ENCODE measurements around the gene ABHD12B.

Gene ABHD12B

DNA sequence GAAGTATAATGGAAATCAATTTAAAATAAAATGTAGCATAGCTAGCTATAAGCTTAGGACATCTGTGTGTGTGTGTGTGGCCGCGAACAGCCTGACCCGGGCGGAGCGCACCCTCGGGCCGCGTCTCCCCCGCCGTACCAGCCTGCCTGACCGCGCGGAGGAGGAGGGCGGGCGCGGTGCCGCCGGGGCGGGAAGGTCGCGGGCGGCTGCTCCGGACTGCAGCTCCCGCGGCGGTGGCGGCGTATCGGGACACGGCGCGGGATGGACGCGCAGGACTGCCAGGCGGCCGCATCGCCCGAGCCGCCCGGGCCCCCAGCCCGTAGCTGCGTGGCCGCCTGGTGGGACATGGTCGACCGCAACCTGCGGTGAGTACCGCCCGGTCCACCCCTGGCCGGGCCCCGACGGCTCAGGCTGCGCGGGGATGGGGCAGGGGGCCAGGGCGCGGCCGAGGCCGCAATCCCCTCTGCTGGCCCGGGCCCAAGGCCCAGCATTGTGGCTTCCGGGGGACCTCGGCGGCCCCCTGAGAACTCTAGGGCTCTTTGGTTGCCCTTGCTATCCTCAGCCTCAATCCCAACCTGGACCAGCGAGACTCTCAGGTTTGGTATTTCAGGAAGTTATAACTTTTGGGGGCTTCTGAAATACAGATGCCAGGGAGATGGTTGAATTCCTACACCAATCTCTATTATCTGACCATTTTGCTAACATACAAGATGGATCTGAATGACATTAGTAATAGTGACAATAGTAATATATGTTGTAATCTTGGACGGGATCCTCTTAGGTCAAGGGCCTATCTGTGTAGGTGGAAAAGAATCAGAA is at the start of gene ABHD12B:
TSS of gene ABHD12B (plus strand) at position 140 of the 819 bp plus-strand sequence. CDS start at position 262, 122 bp downstream.
- DNase-seq (ENCODE audit: low spot score), result no peak

- no peak for DNase-seq (ENCODE audit: low spot score)
Measured at GRCh38 chr14:50822501-50823042, 49.3 kb upstream of the ABHD12B start.

GRCh38 chr14:50823051-50823761 is 48.6 kb upstream of the ABHD12B start:
- DNase-seq (ENCODE audit: low spot score), result no peak

GRCh38 chr14:50823762-50824636 is 47.9 kb upstream of the ABHD12B start:
- DNase-seq (ENCODE audit: low spot score), result no peak

GRCh38 chr14:50825307-50825706 is 46.5 kb upstream of the ABHD12B start:
- no peak for DNase-seq (ENCODE audit: low spot score)

DNA sequence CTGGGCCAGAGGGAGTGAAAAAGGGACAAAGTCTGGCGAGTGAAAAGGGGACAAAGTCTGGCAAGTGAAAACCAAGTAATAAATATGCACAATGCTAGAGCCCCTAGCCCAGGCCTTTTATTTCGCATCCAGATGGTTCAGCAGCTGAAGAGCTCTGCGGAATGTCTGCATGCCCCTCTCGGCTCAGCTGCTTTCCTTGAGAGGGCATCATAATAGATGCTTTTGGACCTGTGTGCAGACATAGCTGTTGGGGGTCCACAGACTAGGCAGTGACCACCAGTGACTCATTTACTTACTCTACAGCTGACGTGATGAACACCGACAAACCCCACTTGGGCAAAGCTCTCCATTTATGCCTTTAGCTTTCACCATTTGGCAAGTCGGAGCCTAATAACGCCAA is 45.2 kb upstream of the ABHD12B start:
- no peak for DNase-seq (ENCODE audit: low spot score)

GRCh38 chr14:50828721-50829488 is 42.9 kb upstream of the ABHD12B start:
- no peak for DNase-seq (ENCODE audit: low spot score)

DNA sequence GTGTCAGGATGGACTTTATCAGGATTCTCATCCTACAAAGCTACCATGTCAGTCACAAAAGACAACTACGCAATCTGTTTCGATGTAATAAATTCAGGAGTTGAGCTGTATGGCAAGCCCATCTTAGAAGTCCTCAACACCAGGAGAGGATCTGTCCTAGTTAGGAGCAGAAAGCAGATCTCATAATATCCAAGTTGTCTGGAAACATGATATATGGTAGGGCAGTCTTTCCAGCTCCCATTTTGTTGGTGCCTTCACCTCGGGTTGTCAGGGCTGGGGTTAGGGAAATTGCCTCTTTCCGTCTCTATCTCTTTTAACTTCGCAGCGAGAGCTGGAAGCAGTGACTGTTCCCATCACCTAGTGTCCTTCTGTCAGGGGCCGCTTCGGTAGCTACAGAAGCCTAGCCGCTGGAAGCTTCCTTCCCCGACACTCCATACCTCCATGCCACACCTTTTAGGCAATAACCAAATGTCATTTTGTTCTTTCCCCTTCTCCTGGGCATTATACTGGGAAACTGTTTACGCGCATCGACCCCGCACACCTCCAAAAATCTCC is 42.3 kb upstream of the ABHD12B start:
- no peak for DNase-seq (ENCODE audit: low spot score)

DNA sequence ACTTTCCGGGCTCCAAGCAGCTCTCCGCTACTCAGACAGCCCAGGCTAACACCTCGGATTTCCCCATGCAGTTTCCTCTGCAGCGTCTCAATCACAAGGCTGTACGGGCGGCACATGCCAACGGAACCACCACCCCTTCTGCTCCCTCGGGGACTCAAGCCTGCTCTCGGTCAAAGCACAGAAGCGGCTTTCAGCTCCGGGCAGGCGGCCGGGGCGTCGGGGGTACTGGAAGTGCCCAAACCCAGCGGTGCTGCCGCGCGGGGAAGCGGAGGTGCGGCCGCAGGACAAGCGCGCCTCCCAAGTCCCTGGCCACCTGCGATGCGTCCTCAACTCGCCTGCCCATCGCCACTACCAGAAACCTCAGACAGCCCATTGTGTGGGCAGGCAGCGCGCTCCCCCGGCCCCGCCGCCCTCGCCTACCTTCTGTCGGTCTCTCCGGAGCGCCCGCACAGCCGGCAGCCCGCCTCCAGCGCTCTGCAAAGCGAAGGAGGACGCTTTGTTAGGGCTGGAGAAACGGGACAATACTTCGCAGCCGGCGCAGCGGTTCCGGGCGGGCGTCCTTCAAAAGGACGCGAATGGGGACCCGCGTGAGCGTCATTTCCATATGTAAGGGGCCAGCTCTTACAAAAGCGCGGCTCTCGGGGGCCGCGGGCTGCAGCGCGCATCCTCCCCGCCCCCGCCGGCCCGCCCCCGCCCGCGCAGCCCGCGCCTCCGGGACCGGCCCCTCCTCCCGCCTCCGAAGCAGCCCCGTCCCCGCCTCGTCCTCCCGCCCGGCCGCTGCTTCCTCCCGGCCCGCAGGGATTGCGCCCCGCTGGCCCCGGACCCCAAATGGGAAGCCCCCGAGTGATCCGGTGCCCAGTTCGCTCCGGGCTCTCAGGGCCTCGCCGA is 41.6 kb upstream of the ABHD12B start:
- peak; percentile 57 for DNase-seq (ENCODE audit: low spot score)

DNA sequence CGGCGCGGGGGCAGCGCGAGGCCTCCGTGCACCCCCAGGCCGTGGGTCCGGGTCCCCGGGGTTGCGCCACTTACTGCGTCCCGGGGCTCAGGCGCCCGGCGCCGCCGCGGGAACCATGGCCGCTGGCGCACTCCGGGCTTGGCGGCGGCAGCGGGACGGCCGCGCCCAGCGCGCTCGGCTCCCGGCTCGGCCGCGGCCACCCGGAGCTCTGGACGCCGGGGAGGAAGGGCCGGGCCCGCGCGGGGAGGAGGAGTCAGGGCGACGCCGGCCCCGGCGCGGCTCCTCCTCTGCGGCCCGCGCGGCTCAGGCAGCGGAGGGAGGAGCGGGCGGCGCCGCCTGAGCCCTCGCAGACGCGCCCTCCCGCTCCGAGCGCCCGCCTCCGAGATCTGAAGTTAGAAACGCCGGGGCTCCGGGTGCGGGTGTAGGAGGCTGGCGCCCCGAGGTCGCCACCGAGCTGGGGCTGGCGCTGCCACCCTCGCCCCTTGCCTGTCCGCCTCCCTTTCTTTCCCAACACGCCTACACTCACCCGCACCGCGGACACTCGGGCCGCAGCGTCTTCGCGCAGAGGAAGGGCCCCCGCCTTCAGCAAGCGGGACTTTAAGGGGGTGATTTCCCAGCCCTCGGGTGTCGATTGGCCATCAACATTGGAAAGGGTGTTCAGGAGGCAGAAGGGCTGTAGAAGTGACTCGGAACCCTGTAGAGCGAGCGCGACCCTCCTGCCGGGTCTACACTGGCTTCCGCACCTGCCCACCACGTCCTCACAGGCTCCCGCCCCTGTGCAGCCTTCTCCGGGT is 40.7 kb upstream of the ABHD12B start, which contains the start of gene NIN:
TSS of gene NIN (minus strand) at position 231 of the 794 bp plus-strand sequence. CDS start 9,106 bp downstream, outside the sequence.
- DNase-seq (ENCODE audit: low spot score), result peak; percentile 79

DNA sequence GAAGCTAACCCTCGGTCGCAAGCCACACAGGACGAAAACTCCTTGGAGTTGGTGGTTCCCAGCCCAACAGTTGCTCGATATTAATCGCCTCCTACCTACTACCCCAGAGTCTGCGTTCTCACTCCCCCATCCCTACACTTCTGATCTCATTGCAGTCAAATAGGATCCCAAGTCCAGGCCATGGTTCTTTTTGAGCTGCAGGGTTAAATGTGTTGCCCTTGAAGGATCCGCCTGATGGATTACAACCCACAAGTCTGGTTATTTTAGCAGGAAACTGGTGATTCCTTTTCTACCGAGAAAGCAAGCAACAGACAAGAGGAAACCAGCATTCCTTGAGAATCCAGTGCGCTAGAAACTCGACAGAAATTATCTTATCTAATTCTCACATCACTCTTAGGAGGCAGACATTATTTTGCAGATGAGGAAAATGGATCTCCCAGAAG is 40.1 kb upstream of the ABHD12B start:
- DNase-seq (ENCODE audit: low spot score), result peak; percentile 34

- peak; percentile 54 for DNase-seq (ENCODE audit: low spot score)
Measured at GRCh38 chr14:50832935-50833630, 38.8 kb upstream of the ABHD12B start.

GRCh38 chr14:50834802-50835276 is 37.0 kb upstream of the ABHD12B start:
- no peak for DNase-seq (ENCODE audit: low spot score)

GRCh38 chr14:50835280-50835679 is 36.6 kb upstream of the ABHD12B start:
- no peak for DNase-seq (ENCODE audit: low spot score)

GRCh38 chr14:50836515-50836914 is 35.3 kb upstream of the ABHD12B start:
- DNase-seq (ENCODE audit: low spot score), result no peak

DNA sequence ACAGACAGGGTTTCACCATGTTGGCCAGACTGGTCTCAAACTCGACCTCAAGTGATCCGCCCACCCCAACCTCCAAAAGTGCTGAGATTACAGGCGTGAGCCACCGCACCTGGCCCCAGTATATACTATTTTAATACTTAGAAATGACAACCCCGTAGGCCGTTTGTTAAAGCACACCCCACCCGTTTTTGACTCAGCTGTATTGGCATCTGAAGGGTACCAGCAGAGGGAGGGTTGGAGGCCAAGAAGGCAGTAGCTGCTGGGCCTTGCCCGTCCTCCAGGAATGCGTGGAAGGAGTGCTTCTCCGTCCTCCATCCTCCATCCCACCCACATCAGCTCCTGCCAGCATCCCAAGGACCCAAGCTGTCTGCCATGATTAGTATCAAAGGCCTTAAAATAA is 34.6 kb upstream of the ABHD12B start:
- DNase-seq (ENCODE audit: low spot score), result no peak

- no peak for DNase-seq (ENCODE audit: low spot score)
Measured at GRCh38 chr14:50837850-50838470, 33.9 kb upstream of the ABHD12B start.

DNA sequence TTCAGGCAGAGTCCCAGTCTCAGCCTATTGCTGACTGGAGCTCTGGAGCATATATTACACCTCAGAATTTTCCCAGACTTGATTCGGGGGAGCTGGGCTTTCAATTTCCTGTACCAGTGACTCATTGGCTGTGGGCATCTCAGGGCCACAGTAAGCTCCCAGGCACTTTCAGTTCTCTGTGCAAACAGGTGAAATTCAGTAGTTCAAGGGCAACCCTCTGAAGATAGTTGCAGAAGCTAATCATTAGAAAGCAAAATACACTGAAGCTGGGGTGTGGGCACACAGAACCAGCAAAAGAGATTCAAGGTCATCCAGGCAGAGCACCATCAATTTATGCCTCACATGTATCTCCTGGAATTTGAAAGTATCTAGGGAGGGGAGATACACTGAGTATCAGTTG is 32.8 kb upstream of the ABHD12B start:
- no peak for DNase-seq (ENCODE audit: low spot score)

Data from globus pallidus (tissue), 1 donor.